Measurements from ENCODE around the gene ERCC6. TPM values are rescaled to one million over a fixed set of nuclear protein-coding genes. Genes with fewer than 3 reads are reported as not detected.
A peak's percentile ranks its signal among the peaks of the same experiment; 100 is the strongest.

The ERCC6 gene
- total and polyA plus RNA-seq, 10 of the 15 experiments (the other 5 are each of a cell fraction or from before 2014, with no cell fraction given) = 4.3 to 15.6 (median 7.8) TPM

DNA sequence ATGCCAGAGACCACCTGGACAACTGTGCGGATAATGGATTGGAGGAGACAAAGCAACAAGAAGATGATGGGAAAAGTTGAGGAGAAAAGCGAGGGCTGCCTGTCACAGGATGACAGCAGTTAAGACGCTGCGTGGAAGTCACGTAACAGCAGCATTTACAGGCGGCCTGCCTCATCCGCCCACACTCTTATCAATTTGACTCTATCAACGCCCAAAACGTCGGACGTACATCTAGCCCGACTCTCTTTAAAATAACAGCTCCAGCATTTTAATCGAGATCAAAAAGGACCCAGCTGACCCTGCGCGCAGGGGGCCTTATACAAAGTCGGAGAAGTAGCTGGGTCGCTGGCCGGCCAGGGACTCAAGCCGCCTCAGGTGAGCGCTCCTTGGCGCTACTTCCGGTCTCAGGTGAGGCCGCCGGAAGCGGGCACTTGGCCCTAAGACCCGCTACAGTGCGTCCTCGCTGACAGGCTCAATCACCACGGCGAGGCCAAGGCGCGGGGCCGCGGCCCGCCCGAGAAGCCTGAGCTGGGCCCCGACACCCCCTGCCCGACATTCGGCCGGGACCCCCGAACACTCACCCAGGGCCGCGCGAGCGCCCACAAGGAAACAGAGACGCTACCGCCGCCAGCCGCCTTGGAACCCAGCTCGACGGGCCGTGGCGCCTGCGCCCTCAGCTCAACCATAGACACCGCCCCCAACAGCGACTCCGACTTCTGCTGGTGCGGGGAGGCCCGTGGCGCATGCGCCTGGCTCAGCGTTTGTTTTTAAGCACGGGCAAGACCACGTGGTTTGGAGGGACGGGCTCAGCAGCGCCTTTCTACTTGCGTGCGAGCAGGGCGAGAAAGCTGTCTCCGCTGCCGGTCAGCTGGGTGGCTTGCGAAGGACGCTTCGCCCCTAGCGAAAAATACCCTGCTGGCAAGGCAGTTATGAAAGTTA, at the start of gene ERCC6 (continued):
- TF ChIP-seq, protein P1, sequence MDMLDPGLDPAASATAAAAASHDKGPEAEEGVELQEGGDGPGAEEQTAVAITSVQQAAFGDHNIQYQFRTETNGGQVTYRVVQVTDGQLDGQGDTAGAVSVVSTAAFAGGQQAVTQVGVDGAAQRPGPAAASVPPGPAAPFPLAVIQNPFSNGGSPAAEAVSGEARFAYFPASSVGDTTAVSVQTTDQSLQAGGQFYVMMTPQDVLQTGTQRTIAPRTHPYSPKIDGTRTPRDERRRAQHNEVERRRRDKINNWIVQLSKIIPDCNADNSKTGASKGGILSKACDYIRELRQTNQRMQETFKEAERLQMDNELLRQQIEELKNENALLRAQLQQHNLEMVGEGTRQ (IDR thresholded peaks at IDR 0.05; ENCODE audit: borderline replicate concordance, low read depth, low read length) = peak; percentile 68
- TF ChIP-seq RELA (IDR thresholded peaks at IDR 0.05; ENCODE audit: borderline replicate concordance, partially characterized antibody) = no peak
- peak; percentile 49 for TF ChIP-seq HDAC6 (IDR thresholded peaks at IDR 0.05; ENCODE audit: unreplicated experiment)
- TF ChIP-seq SIN3A (IDR thresholded peaks at IDR 0.05; ENCODE audit: low read depth, low read length) = peak; percentile 81; the same call in 1 of the 2 replicates
- no peak for TF ChIP-seq BMI1 (IDR thresholded peaks at IDR 0.05; ENCODE audit: borderline replicate concordance)
- TF ChIP-seq, protein P2, sequence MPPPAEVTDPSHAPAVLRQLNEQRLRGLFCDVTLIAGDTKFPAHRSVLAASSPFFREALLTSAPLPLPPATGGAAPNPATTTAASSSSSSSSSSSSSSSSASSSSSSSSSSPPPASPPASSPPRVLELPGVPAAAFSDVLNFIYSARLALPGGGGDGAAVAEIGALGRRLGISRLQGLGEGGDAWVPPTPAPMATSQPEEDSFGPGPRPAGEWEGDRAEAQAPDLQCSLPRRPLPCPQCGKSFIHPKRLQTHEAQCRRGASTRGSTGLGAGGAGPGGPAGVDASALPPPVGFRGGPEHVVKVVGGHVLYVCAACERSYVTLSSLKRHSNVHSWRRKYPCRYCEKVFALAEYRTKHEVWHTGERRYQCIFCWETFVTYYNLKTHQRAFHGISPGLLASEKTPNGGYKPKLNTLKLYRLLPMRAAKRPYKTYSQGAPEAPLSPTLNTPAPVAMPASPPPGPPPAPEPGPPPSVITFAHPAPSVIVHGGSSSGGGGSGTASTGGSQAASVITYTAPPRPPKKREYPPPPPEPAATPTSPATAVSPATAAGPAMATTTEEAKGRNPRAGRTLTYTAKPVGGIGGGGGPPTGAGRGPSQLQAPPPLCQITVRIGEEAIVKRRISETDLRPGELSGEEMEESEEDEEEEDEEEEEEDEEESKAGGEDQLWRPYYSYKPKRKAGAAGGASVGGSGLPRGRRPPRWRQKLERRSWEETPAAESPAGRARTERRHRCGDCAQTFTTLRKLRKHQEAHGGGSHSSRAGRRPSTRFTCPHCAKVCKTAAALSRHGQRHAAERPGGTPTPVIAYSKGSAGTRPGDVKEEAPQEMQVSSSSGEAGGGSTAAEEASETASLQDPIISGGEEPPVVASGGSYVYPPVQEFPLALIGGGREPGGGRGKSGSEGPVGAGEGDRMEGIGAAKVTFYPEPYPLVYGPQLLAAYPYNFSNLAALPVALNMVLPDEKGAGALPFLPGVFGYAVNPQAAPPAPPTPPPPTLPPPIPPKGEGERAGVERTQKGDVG (CRISPR knock-in tag; IDR thresholded peaks at IDR 0.05) = no peak
- TF ChIP-seq EED (IDR thresholded peaks at IDR 0.05; ENCODE audit: low read depth) = no peak
- TF ChIP-seq SIX5 (IDR thresholded peaks at IDR 0.05; ENCODE audit: low read depth, low read length, severe bottlenecking) = no peak
- TF ChIP-seq SREBF2 (IDR thresholded peaks at IDR 0.05; ENCODE audit: low read length) = no peak
- peak in 1 of 2 experiments; percentile 53; a peak in 1 of 4 replicates for TF ChIP-seq ETV6 (conservative IDR thresholded peaks at IDR 0.05 in 1 of 2, IDR thresholded peaks at IDR 0.05 in 1 of 2; ENCODE audit: borderline replicate concordance in 1 of 2, low read depth in 1 of 2)
- peak in 1 of 2 experiments; percentile 64; a peak in 1 of 3 replicates for TF ChIP-seq EGR1 (IDR thresholded peaks at IDR 0.05; ENCODE audit: borderline replicate concordance in 1 of 2, low read depth in 2 of 2, low read length in 2 of 2)
- no peak for TF ChIP-seq ZNF592 (IDR thresholded peaks at IDR 0.05)
- TF ChIP-seq CEBPB (IDR thresholded peaks at IDR 0.05; ENCODE audit: borderline replicate concordance in 1 of 2, low read depth in 2 of 2, low read length in 2 of 2) = no peak
- TF ChIP-seq RAD51 (IDR thresholded peaks at IDR 0.05) = peak; percentile 94
- TF ChIP-seq KLF5 (IDR thresholded peaks at IDR 0.05; ENCODE audit: partially characterized antibody) = peak; percentile 25
- TF ChIP-seq, protein P3, sequence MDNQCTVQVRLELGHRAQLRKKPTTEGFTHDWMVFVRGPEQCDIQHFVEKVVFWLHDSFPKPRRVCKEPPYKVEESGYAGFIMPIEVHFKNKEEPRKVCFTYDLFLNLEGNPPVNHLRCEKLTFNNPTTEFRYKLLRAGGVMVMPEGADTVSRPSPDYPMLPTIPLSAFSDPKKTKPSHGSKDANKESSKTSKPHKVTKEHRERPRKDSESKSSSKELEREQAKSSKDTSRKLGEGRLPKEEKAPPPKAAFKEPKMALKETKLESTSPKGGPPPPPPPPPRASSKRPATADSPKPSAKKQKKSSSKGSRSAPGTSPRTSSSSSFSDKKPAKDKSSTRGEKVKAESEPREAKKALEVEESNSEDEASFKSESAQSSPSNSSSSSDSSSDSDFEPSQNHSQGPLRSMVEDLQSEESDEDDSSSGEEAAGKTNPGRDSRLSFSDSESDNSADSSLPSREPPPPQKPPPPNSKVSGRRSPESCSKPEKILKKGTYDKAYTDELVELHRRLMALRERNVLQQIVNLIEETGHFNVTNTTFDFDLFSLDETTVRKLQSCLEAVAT (IDR thresholded peaks at IDR 0.05) = no peak
- no peak for TF ChIP-seq RAD21 (IDR thresholded peaks at IDR 0.05; ENCODE audit: insufficient read depth, low read depth, low read length)
- no peak for TF ChIP-seq BCL11A (IDR thresholded peaks at IDR 0.05; ENCODE audit: low read depth, low read length)

Data from GM12878 (cell line).